GM23338 (cell line): ENCODE results near the gene ARL10. TPM values are rescaled to one million over a fixed set of nuclear protein-coding genes. Genes with fewer than 3 reads are reported as not detected.

Experiments
- ATAC-seq: fragments of 200-7000 bp; cut with Tn5 transposase; 3 replicates; pipeline ENCODE4 v1.9.1; 2020
- DNase-seq: peaks from one replicate; pipeline ENCODE4 v3.0.0-alpha.2; 2015; ENCODE audit warnings: low spot score
- H2AFZ ChIP-seq: fragments of 200-600 bp; sonication (generic); 2 replicates; pipeline ENCODE4 v1.8.0; 2016; ENCODE audit warnings: antibody characterized with exemption, mild to moderate bottlenecking, moderate library complexity
- H3F3A ChIP-seq: fragments of 200-600 bp; sonication (generic); replicated peaks from 2 replicates; pipeline ENCODE4 v1.8.0; 2017; ENCODE audit warnings: antibody characterized with exemption, mixed run types, low read depth
- H3K27ac ChIP-seq: fragments of 200-600 bp; sonication (generic); 2 replicates; pipeline ENCODE4 v1.6.1; 2016; ENCODE audit warnings: low read depth
- H3K27me3 ChIP-seq: fragments of 200-600 bp; sonication (generic); 2 replicates; pipeline ENCODE4 v1.8.0; 2016; ENCODE audit warnings: mild to moderate bottlenecking, mixed run types, moderate library complexity; ENCODE audit not compliant: insufficient read depth
- H3K36me3 ChIP-seq: fragments of 200-600 bp; sonication (generic); 2 replicates; pipeline ENCODE4 v1.8.0; 2016; ENCODE audit warnings: mild to moderate bottlenecking; ENCODE audit not compliant: insufficient read depth
- H3K4me1 ChIP-seq: fragments of 200-600 bp; sonication (generic); 2 replicates; pipeline ENCODE4 v1.8.0; 2016; ENCODE audit warnings: mild to moderate bottlenecking, moderate library complexity; ENCODE audit not compliant: insufficient read depth
- H3K4me2 ChIP-seq: fragments of 200-600 bp; sonication (generic); 2 replicates; pipeline ENCODE4 v1.7.1; 2017; ENCODE audit warnings: mixed run types
- H3K4me3 ChIP-seq: fragments of 200-600 bp; sonication (generic); 2 replicates; pipeline ENCODE4 v1.6.1; 2016; ENCODE audit warnings: mixed run types
- H3K79me2 ChIP-seq: fragments of 200-600 bp; sonication (generic); replicated peaks from 2 replicates; pipeline ENCODE4 v1.8.0; 2017; ENCODE audit warnings: mild to moderate bottlenecking; ENCODE audit not compliant: insufficient read depth
- H3K9me2 ChIP-seq: fragments of 200-600 bp; sonication (generic); 2 replicates; pipeline ENCODE4 v1.8.0; 2017; ENCODE audit not compliant: insufficient read depth
- H4K20me1 ChIP-seq: fragments of 200-600 bp; sonication (generic); replicated peaks from 2 replicates; pipeline ENCODE4 v1.8.0; 2017; ENCODE audit warnings: mild to moderate bottlenecking; ENCODE audit not compliant: insufficient read depth
- H3K27ac Mint-ChIP-seq: 2 replicates; pipeline ENCODE4 v1.8.0; 2020; ENCODE audit warnings: inconsistent platforms, mild to moderate bottlenecking, moderate library complexity, mixed read lengths
- H3K27me3 Mint-ChIP-seq: 3 replicates; pipeline ENCODE4 v1.8.0; 2022; ENCODE audit warnings: low read depth, mild to moderate bottlenecking, moderate library complexity, mixed read lengths, inconsistent platforms; ENCODE audit not compliant: insufficient read depth, poor library complexity
- H3K36me3 Mint-ChIP-seq: 3 replicates; pipeline ENCODE4 v1.8.0; 2021; ENCODE audit warnings: low read depth, mild to moderate bottlenecking, inconsistent platforms, moderate library complexity, mixed read lengths
- H3K4me1 Mint-ChIP-seq: 3 replicates; pipeline ENCODE4 v1.8.0; 2020; ENCODE audit warnings: mild to moderate bottlenecking, inconsistent platforms, mixed read lengths
- H3K4me3 Mint-ChIP-seq: 3 replicates; pipeline ENCODE4 v1.8.0; 2021; ENCODE audit warnings: moderate library complexity, mild to moderate bottlenecking, inconsistent platforms, mixed read lengths
- H3K9me3 Mint-ChIP-seq: 3 replicates; pipeline ENCODE4 v1.8.0; 2020; ENCODE audit warnings: moderate library complexity, mild to moderate bottlenecking, inconsistent platforms, mixed read lengths
- CREB1 ChIP-seq: fragments of 250-450 bp; sonication (Bioruptor Pico); IDR thresholded peaks from 2 replicates; pipeline ENCODE4 v1.5.0; 2020; ENCODE audit warnings: low read depth, mild to moderate bottlenecking, moderate library complexity
- EZH2 ChIP-seq: fragments of 200-600 bp; sonication (generic); IDR thresholded peaks from one replicate; pipeline ENCODE4 v1.8.0; 2017; ENCODE audit warnings: antibody characterized with exemption, mild to moderate bottlenecking, low read depth; ENCODE audit not compliant: unreplicated experiment
- EZH2phosphoT487 ChIP-seq: fragments of 200-600 bp; sonication (generic); IDR thresholded peaks from one replicate; pipeline ENCODE4 v1.8.1; 2018; ENCODE audit warnings: antibody characterized with exemption; ENCODE audit not compliant: unreplicated experiment
- JUNB ChIP-seq: IDR thresholded peaks from one replicate; pipeline ENCODE4 v1.6.1; 2016; ENCODE audit warnings: antibody characterized with exemption; ENCODE audit not compliant: unreplicated experiment
- NANOG ChIP-seq: IDR thresholded peaks from 2 replicates; pipeline ENCODE4 v1.6.1; 2016; ENCODE audit warnings: antibody characterized with exemption, borderline replicate concordance
- POLR2AphosphoS5 ChIP-seq: IDR thresholded peaks from 2 replicates; pipeline ENCODE4 v1.6.1; 2016; ENCODE audit warnings: antibody characterized with exemption, low read depth
- STAT1 ChIP-seq: IDR thresholded peaks from one replicate; pipeline ENCODE4 v1.6.1; 2016; ENCODE audit warnings: antibody characterized with exemption; ENCODE audit not compliant: unreplicated experiment
- ZNF114 ChIP-seq: fragments of 250-450 bp; sonication (Bioruptor Pico); IDR thresholded peaks from 2 replicates; pipeline ENCODE4 v1.5.0; 2020; ENCODE audit warnings: mild to moderate bottlenecking, moderate library complexity
- ZNF331 ChIP-seq: fragments of 250-450 bp; sonication (Bioruptor Pico); IDR thresholded peaks from 2 replicates; pipeline ENCODE4 v1.5.0; 2020; ENCODE audit warnings: low read depth, mild to moderate bottlenecking, moderate library complexity
- polyA plus RNA-seq: library from polyadenylated mRNA; unstranded; fragments of >200 nt; fragmentation: Nextera tagmentation; extraction: Ambion mirVana; gene quantifications from 2 replicates; pipeline ENCODE4 v1.2.1, GENCODE V29; 2016
- total RNA-seq: library from RNA; depleted of rRNA; stranded (reverse); fragments of >200 nt; shearing (Covaris generic); gene quantifications from 2 replicates; pipeline ENCODE4 v1.2.3, GENCODE V29; 2014
- TF ChIP-seq, protein P1 (sequence below): fragments of 250-450 bp; sonication (Bioruptor Pico); IDR thresholded peaks from 2 replicates; pipeline ENCODE4 v1.5.0; 2020; ENCODE audit warnings: mild to moderate bottlenecking, moderate library complexity
- TF ChIP-seq, protein P2 (sequence below): IDR thresholded peaks from 2 replicates; pipeline ENCODE4 v1.6.1; 2016; ENCODE audit warnings: antibody characterized with exemption
- TF ChIP-seq, protein P3 (sequence below), 2 experiments: fragments of 200-600 bp in 1 of 2; sonication (generic) in 1 of 2; conservative IDR thresholded peaks; 2 replicates each; pipeline versions ENCODE4 v1.5.1 to v1.6.1; 2016 to 2017; ENCODE audit warnings: antibody characterized with exemption in 2 of 2, low read depth in 2 of 2, mild to moderate bottlenecking in 2 of 2, moderate library complexity in 1 of 2
- TF ChIP-seq, protein P4 (sequence below): IDR thresholded peaks from one replicate; pipeline ENCODE4 v1.6.1; 2018; ENCODE audit warnings: antibody characterized with exemption; ENCODE audit not compliant: unreplicated experiment

Gene ARL10
- total and polyA plus RNA-seq, 2 experiments from 2014 or later = 2.5 to 7.9 TPM

DNA sequence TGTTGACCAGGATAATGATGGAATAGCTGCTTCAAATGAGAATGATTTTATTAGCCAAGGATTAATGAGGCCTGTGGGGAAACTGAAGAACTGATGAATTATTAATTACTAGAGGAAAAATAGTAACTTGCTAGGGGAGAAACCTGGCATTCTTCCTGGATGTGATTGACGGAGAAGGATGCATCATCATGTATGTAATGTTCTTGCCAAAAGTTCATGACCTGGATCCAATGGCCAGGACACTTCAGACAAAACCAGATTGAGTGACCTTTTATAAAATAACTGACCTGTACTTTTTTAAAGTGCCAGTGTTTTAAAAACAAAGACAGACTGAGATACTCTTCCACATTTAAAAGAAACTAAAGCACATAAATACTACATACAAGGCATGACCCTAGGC is 27.4 kb upstream of the ARL10 start:
- Mint-ChIP-seq H3K4me1 (no peaks in the 10 kb centered on the region), H3K4me3 (no peak overlapping the region), H3K9me3 (peaks cover 4% of the 10 kb centered on the region; the same call in 1 of the 3 replicates), H3K36me3 (peaks cover 21% of the 10 kb centered on the region), H3K27me3 (no peaks in the 10 kb centered on the region), H3K27ac (no peak overlapping the region)
- no peaks in the 10 kb centered on the region for H3F3A ChIP-seq
- no peak overlapping the region for H3K4me2 ChIP-seq
- H3K9me2 ChIP-seq = no peaks in the 10 kb centered on the region
- no peak overlapping the region for H3K27ac ChIP-seq
- H3K4me3 ChIP-seq = no peak overlapping the region
- DNase-seq = no peak
- no peak for TF ChIP-seq POLR2AphosphoS5
- TF ChIP-seq ZNF331 (CRISPR knock-in tag) = no peak
- TF ChIP-seq, protein P1, sequence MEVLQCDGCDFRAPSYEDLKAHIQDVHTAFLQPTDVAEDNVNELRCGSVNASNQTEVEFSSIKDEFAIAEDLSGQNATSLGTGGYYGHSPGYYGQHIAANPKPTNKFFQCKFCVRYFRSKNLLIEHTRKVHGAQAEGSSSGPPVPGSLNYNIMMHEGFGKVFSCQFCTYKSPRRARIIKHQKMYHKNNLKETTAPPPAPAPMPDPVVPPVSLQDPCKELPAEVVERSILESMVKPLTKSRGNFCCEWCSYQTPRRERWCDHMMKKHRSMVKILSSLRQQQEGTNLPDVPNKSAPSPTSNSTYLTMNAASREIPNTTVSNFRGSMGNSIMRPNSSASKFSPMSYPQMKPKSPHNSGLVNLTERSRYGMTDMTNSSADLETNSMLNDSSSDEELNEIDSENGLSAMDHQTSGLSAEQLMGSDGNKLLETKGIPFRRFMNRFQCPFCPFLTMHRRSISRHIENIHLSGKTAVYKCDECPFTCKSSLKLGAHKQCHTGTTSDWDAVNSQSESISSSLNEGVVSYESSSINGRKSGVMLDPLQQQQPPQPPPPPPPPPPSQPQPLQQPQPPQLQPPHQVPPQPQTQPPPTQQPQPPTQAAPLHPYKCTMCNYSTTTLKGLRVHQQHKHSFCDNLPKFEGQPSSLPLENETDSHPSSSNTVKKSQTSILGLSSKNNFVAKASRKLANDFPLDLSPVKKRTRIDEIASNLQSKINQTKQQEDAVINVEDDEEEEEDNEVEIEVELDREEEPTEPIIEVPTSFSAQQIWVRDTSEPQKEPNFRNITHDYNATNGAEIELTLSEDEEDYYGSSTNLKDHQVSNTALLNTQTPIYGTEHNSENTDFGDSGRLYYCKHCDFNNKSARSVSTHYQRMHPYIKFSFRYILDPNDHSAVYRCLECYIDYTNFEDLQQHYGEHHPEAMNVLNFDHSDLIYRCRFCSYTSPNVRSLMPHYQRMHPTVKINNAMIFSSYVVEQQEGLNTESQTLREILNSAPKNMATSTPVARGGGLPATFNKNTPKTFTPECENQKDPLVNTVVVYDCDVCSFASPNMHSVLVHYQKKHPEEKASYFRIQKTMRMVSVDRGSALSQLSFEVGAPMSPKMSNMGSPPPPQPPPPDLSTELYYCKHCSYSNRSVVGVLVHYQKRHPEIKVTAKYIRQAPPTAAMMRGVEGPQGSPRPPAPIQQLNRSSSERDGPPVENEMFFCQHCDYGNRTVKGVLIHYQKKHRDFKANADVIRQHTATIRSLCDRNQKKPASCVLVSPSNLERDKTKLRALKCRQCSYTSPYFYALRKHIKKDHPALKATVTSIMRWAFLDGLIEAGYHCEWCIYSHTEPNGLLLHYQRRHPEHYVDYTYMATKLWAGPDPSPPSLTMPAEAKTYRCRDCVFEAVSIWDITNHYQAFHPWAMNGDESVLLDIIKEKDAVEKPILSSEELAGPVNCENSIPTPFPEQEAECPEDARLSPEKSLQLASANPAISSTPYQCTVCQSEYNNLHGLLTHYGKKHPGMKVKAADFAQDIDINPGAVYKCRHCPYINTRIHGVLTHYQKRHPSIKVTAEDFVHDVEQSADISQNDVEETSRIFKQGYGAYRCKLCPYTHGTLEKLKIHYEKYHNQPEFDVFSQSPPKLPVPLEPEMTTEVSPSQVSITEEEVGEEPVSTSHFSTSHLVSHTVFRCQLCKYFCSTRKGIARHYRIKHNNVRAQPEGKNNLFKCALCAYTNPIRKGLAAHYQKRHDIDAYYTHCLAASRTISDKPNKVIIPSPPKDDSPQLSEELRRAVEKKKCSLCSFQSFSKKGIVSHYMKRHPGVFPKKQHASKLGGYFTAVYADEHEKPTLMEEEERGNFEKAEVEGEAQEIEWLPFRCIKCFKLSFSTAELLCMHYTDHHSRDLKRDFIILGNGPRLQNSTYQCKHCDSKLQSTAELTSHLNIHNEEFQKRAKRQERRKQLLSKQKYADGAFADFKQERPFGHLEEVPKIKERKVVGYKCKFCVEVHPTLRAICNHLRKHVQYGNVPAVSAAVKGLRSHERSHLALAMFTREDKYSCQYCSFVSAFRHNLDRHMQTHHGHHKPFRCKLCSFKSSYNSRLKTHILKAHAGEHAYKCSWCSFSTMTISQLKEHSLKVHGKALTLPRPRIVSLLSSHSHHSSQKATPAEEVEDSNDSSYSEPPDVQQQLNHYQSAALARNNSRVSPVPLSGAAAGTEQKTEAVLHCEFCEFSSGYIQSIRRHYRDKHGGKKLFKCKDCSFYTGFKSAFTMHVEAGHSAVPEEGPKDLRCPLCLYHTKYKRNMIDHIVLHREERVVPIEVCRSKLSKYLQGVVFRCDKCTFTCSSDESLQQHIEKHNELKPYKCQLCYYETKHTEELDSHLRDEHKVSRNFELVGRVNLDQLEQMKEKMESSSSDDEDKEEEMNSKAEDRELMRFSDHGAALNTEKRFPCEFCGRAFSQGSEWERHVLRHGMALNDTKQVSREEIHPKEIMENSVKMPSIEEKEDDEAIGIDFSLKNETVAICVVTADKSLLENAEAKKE (CRISPR knock-in tag) = no peak
- TF ChIP-seq ZNF114 (CRISPR knock-in tag) = no peak
- TF ChIP-seq, protein P2, sequence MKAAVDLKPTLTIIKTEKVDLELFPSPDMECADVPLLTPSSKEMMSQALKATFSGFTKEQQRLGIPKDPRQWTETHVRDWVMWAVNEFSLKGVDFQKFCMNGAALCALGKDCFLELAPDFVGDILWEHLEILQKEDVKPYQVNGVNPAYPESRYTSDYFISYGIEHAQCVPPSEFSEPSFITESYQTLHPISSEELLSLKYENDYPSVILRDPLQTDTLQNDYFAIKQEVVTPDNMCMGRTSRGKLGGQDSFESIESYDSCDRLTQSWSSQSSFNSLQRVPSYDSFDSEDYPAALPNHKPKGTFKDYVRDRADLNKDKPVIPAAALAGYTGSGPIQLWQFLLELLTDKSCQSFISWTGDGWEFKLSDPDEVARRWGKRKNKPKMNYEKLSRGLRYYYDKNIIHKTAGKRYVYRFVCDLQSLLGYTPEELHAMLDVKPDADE = no peak
- no peak for TF ChIP-seq NANOG
- no peak for TF ChIP-seq JUNB
- TF ChIP-seq, protein P3, sequence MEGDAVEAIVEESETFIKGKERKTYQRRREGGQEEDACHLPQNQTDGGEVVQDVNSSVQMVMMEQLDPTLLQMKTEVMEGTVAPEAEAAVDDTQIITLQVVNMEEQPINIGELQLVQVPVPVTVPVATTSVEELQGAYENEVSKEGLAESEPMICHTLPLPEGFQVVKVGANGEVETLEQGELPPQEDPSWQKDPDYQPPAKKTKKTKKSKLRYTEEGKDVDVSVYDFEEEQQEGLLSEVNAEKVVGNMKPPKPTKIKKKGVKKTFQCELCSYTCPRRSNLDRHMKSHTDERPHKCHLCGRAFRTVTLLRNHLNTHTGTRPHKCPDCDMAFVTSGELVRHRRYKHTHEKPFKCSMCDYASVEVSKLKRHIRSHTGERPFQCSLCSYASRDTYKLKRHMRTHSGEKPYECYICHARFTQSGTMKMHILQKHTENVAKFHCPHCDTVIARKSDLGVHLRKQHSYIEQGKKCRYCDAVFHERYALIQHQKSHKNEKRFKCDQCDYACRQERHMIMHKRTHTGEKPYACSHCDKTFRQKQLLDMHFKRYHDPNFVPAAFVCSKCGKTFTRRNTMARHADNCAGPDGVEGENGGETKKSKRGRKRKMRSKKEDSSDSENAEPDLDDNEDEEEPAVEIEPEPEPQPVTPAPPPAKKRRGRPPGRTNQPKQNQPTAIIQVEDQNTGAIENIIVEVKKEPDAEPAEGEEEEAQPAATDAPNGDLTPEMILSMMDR (conservative IDR thresholded peaks at IDR 0.05; ENCODE audit: low read depth in 2 of 2) = no peak
- TF ChIP-seq STAT1 = no peak
- no peak for TF ChIP-seq EZH2phosphoT487
- no peak for TF ChIP-seq CREB1 (CRISPR knock-in tag)
- TF ChIP-seq, protein P4, sequence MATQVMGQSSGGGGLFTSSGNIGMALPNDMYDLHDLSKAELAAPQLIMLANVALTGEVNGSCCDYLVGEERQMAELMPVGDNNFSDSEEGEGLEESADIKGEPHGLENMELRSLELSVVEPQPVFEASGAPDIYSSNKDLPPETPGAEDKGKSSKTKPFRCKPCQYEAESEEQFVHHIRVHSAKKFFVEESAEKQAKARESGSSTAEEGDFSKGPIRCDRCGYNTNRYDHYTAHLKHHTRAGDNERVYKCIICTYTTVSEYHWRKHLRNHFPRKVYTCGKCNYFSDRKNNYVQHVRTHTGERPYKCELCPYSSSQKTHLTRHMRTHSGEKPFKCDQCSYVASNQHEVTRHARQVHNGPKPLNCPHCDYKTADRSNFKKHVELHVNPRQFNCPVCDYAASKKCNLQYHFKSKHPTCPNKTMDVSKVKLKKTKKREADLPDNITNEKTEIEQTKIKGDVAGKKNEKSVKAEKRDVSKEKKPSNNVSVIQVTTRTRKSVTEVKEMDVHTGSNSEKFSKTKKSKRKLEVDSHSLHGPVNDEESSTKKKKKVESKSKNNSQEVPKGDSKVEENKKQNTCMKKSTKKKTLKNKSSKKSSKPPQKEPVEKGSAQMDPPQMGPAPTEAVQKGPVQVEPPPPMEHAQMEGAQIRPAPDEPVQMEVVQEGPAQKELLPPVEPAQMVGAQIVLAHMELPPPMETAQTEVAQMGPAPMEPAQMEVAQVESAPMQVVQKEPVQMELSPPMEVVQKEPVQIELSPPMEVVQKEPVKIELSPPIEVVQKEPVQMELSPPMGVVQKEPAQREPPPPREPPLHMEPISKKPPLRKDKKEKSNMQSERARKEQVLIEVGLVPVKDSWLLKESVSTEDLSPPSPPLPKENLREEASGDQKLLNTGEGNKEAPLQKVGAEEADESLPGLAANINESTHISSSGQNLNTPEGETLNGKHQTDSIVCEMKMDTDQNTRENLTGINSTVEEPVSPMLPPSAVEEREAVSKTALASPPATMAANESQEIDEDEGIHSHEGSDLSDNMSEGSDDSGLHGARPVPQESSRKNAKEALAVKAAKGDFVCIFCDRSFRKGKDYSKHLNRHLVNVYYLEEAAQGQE = no peak
- no peak for TF ChIP-seq EZH2
- no peaks in the 10 kb centered on the region for H3K79me2 ChIP-seq
- no peaks in the 10 kb centered on the region for H3K27me3 ChIP-seq
- H2AFZ ChIP-seq = no peak overlapping the region
- no peaks in the 10 kb centered on the region for H3K4me1 ChIP-seq
- no peak for ATAC-seq
- no peaks in the 10 kb centered on the region for H3K36me3 ChIP-seq
- H4K20me1 ChIP-seq = no peaks in the 10 kb centered on the region
